SJCRH30 (cell line): ENCODE data around the gene KLHL35. TPM values are rescaled to one million over a fixed set of nuclear protein-coding genes. Genes with fewer than 3 reads are reported as not detected.

ENCODE experiments used
- DNase-seq, 2 experiments: peaks; one replicate each; pipeline ENCODE4 v3.0.0-alpha.2; 2015 to 2020
- H3K27ac ChIP-seq: fragments of 250-450 bp; sonication (Bioruptor Pico); 2 replicates; pipeline ENCODE4 v1.5.1; 2020; ENCODE audit warnings: mild to moderate bottlenecking, moderate library complexity
- H3K27me3 ChIP-seq: fragments of 250-450 bp; sonication (Bioruptor Pico); 2 replicates; pipeline ENCODE4 v1.5.1; 2020; ENCODE audit warnings: mild to moderate bottlenecking, moderate library complexity
- H3K36me3 ChIP-seq: fragments of 250-450 bp; sonication (Bioruptor Pico); 2 replicates; pipeline ENCODE4 v1.5.1; 2020; ENCODE audit warnings: mild to moderate bottlenecking, moderate library complexity
- H3K4me1 ChIP-seq: fragments of 250-450 bp; sonication (Bioruptor Pico); 2 replicates; pipeline ENCODE4 v1.5.1; 2020; ENCODE audit warnings: mild to moderate bottlenecking, moderate library complexity
- H3K4me3 ChIP-seq: fragments of 250-450 bp; sonication (Bioruptor Pico); 2 replicates; pipeline ENCODE4 v1.5.1; 2020; ENCODE audit warnings: mild to moderate bottlenecking, moderate library complexity
- H3K9me3 ChIP-seq: fragments of 250-450 bp; sonication (Bioruptor Pico); replicated peaks from 2 replicates; pipeline ENCODE4 v1.5.1; 2020; ENCODE audit warnings: mild to moderate bottlenecking, moderate library complexity
- total RNA-seq: library from RNA; depleted of rRNA; stranded (reverse); fragments of >200 nt; shearing (Covaris generic); gene quantifications from 2 replicates; pipeline ENCODE4 v1.2.3, GENCODE V29; 2014; rRNA removed

Gene KLHL35, protein sequence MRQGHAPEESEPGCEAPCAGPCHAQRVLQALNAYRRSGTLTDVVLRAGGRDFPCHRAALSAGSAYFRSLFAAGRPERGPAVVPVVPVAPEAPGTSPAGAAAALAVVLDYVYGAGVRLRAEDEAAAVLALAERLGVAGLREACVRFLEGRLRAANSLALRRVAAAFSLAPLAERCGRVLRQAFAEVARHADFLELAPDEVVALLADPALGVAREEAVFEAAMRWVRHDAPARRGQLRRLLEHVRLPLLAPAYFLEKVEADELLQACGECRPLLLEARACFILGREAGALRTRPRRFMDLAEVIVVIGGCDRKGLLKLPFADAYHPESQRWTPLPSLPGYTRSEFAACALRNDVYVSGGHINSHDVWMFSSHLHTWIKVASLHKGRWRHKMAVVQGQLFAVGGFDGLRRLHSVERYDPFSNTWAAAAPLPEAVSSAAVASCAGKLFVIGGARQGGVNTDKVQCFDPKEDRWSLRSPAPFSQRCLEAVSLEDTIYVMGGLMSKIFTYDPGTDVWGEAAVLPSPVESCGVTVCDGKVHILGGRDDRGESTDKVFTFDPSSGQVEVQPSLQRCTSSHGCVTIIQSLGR
- not detected in 2 replicates for total RNA-seq

DNA sequence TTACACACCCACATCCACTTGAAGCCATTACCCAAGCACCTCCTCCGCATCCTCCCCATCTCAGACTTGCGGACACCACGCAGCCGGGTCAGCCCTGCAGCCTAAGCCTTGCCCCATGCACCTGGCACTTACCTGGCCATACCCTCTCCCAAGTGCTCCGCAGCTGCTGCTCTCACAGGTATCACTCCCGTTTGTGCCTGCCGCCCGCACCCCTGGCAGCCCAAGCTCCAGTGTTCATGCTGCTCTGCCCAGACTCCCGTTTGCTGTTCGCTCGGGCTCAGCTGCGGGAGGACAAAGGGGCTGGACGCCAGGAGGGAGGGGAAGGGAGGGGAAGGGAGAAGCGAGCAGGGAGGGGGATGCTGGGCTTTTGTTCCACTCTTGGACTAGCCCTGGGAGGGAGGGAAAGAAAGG lies at the start of gene KLHL35:
TSS of gene KLHL35 (minus strand) at position 293 of the 411 bp plus-strand sequence. CDS start 2,574 bp downstream, outside the sequence.
- H3K27ac ChIP-seq = no peak within 1 kb of the TSS
- no peaks in the 10 kb centered on the region for H3K27me3 ChIP-seq
- no peaks in the 10 kb centered on the region for H3K9me3 ChIP-seq
- no peak for DNase-seq
- no peaks in the 10 kb centered on the region for H3K4me1 ChIP-seq
- H3K4me3 ChIP-seq = no peak within 1 kb of the TSS
- H3K36me3 ChIP-seq = no peaks in the 10 kb centered on the region

DNA sequence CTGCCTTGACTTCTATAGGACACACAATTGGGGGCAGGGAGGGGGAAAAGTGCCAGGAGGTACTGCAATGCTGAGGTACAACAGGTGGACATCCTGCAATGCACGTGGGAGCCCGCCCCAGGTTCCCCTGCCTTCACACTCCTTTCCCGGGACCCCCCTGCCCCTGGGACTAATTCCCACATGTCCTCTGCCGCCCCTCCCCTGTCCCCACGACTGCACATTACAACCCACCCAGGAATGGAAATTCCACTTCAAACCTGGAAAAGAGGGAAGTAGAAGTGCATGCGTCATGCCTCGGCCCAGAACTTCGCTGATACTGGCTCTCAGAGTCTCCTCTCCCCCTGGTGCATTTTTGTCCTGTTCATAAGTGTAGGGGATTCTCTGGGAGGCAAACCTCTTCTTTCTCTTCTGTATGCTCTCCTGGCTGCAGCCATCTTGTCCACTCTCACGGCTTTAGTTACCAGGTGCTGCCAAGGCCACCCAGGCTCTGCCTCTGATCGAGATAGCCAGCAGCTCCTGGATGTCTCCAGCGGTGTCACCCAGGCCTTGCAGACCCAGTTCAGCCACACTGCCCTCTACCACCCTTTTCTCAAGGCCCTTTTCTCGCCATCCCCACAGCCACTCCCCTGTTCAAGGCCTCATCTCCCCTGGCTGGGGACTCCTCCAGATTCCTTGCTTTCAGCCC lies 49.1 kb upstream of the KLHL35 start:
- DNase-seq = no peak
- no peak overlapping the region for H3K4me3 ChIP-seq
- H3K9me3 ChIP-seq = no peaks in the 10 kb centered on the region
- peaks cover under 1% of the 10 kb centered on the region for H3K4me1 ChIP-seq
- H3K27ac ChIP-seq = no peak overlapping the region
- no peaks in the 10 kb centered on the region for H3K36me3 ChIP-seq
- H3K27me3 ChIP-seq = no peaks in the 10 kb centered on the region

DNA sequence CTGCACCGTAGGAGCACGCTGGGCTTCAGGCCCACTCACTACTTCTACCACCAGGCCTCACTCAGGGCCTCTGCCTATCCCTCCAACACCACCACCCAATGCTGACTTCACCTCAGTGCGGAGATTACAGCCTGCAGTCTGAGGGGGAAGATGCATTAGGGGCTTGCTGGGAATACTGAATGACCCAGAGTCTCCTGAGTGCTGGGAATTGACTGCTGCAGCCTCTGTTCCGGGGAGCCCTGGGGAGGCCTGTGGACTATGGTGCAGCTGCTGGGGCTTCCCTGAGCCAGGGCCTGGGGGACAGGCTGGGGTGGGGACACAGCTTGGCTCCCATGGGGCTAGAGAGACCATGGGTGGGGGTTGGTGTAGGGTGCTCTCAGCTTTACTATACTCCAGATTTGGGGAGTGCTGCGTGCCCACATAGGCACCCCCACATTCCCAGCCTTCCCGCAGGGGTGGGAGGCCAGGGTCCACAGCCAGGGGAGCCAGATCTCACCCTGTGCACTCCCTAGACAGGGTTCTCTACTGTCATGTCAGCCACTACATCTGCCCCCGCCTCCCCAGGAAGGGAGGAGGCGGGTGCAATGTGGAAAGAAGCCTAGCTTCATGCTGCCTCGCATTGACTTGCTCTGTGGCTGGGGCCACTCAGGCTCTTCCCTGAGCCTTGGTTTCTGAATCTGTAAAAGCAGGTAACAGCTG lies 48.4 kb upstream of the KLHL35 start:
- DNase-seq = no peak
- H3K4me1 ChIP-seq = peaks cover 6% of the 10 kb centered on the region
- H3K27me3 ChIP-seq = no peaks in the 10 kb centered on the region
- H3K9me3 ChIP-seq = no peaks in the 10 kb centered on the region
- H3K36me3 ChIP-seq = no peaks in the 10 kb centered on the region
- no peak overlapping the region for H3K4me3 ChIP-seq
- H3K27ac ChIP-seq = no peak overlapping the region

DNA sequence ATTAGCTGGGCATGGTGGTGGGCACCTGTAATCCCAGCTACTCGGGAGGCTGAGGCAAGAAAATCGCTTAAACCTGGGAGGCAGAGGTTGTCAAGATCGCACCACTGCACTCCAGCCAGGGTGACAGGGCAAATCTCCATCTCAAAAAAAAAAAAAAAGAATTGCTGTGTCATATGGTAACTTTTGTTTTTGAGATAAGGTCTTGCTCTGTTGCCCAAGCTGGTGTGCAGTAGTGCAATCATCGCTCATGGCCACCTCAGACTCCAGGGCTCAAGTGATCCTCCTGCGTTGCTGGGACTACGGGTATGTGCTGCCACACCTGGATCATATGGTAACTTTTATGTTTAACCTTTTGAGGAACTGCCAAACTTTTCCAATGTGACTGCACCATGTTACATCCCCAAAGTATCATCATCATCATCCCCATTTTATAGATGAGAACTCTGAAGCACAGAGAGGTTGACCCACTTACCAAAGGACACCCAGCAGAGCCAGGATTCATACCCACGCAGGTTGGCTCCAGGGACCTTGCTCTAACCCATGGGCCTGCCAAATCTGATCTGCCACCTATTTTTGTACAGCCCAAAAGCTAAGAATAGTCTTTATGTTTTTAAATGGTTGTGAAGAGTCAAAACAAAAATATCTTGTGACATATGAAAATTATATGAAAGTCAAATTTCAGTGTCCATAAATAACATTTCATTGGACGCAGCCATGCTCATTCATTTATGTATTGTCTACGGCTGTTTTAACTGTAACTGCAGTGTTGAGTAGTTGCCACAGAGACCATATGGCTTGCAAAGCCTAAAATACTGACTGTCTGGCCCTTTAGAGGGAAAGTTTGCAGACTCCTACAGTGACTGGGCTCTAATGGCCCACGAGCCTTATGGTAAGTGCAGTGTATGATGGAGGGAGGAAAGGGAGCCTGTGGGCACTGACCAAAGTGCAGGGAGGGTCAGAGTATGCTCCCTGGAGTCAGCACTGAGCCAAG lies 47.5 kb upstream of the KLHL35 start:
- no peak overlapping the region for H3K27ac ChIP-seq
- no peaks in the 10 kb centered on the region for H3K9me3 ChIP-seq
- H3K4me3 ChIP-seq = no peak overlapping the region
- H3K36me3 ChIP-seq = no peaks in the 10 kb centered on the region
- no peak for DNase-seq
- H3K4me1 ChIP-seq = peaks cover 15% of the 10 kb centered on the region
- H3K27me3 ChIP-seq = no peaks in the 10 kb centered on the region

DNA sequence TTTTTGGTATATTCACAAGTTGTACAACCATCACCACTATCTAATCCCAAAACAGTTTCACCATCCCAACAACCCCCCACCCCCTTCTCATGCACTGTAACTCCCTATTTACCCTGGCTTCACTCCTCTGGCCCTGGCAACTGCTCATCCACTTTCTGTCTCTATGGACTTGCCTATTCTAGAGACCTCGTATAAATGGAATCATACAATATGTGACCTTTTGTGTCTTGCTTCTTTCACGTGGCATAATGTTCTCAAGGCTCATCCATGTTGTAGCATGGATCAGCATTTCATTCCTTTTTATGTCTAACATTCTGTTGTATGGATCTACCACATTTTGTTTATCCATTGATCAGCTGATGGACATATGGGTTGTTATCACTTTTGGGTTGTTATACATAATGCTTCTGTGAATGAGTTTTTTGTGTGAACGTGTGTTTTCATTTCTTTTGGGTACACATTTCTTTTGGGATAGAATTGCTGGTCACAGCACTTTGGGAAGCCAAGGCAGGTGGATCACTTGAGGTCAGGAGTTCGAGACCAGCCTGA lies 46.7 kb upstream of the KLHL35 start:
- H3K27ac ChIP-seq = no peak overlapping the region
- H3K36me3 ChIP-seq = no peaks in the 10 kb centered on the region
- no peak overlapping the region for H3K4me3 ChIP-seq
- H3K9me3 ChIP-seq = no peaks in the 10 kb centered on the region
- no peaks in the 10 kb centered on the region for H3K27me3 ChIP-seq
- no peak for DNase-seq
- peaks cover 19% of the 10 kb centered on the region for H3K4me1 ChIP-seq

DNA sequence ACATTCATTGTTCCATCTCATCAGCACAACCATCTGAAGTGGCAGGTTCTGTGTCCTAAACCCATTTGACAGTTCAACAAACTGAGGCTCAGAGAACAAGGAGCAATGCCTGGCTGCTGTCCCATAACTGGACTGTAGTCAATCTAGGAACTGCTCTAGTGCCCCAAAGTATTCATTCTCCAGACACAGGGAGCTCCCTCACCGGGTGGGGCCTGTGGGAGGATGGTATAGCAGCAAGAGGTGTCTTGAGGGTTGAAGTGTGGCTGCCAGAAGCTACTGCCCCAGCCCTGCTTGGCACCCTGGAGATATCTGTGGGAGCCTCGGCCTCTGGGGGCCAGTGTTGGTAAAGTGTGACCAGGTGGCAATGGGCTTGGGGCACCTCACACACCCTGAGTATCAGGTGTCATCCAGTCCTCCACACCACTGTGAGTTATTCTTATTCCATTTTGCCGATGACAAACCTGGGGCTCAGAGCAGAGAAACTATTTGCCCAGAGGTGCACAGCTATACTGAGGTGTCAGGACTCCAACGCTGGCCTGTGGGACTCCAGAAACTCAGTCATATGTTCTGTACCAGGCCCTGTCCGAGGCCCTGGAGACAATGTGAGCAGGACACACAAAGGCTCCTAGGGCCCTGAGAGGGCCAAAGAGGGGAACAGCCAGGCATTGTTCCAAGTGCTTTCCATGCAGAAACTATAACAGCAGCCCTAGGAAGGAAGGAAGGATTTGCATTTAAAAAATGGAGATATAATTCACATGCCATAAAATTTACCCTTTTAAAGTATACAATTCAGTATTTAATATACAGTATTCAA lies 46.0 kb upstream of the KLHL35 start:
- H3K4me3 ChIP-seq = no peak overlapping the region
- H3K9me3 ChIP-seq = no peaks in the 10 kb centered on the region
- DNase-seq = peak in 1 of 2 experiments; percentile 27
- no peaks in the 10 kb centered on the region for H3K36me3 ChIP-seq
- no peaks in the 10 kb centered on the region for H3K27me3 ChIP-seq
- no peak overlapping the region for H3K27ac ChIP-seq
- peaks cover 19% of the 10 kb centered on the region for H3K4me1 ChIP-seq

DNA sequence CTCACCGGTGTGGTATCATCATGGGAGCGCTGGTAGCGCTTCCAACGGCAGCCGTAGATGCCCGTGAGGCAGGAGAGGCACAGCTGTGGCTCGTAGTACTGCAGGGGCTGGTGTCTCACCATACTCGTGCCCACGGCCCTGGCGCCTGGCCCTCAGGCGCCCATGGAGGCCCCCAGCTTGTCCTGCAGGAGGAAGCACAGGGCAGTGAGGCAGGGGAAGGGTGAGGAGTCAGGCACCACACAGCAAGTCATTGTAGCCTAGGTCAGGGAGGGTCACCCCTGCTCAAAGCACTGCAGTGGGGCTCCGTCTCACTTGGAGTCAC lies 44.6 kb upstream of the KLHL35 start:
- Histone ChIP-seq H3K4me1 (peaks cover 19% of the 10 kb centered on the region), H3K27ac (no peak overlapping the region), H3K36me3 (no peaks in the 10 kb centered on the region), H3K9me3 (no peaks in the 10 kb centered on the region), H3K27me3 (no peaks in the 10 kb centered on the region), H3K4me3 (no peak overlapping the region)
- no peak for DNase-seq

DNA sequence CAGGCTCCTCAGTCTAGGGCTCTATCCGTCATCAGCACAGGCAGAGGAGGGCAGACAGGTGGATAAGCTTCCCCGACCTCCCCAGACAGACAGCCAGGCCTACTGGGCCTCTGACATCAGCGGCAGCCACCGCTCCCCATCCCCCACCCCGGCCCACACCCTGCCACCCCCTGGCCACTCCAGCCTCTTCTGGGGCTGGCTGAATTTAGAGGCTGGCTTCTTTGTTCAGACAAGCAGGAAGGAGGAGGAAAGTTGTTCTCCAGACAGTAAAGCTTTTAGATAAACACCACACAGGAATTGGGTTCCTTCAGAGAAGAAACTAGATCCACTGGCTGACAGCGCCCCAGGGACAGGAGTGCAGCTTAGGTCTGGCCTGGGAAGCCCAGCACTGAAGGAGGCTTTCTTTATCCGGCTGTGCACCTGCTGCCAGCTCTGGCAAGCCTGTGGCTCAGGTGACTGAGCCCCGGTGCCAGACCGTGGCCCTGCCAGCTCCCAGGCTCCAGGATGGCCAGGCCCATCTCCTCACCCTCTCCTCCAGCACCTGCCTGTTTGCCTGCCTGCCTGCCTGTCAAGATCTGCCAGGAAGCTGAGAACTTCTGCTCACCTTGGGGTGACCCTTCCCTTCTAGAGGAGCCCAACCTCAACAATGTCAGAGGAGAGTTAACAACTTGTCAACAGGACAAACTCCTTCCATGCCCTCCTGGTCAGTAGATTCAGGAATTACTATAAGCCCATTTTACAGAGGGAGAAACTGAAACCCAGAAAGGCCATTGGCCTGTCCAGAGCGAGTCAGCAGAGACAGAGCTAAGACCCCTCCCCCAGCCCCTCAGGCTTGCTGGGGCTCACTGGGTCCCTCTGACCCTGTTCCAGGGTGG lies 44.0 kb upstream of the KLHL35 start:
- DNase-seq = peak; percentile 50 to 65
- H3K27ac ChIP-seq = peak overlapping the region; percentile 26; the same call in 1 of the 2 replicates
- peaks cover 19% of the 10 kb centered on the region for H3K4me1 ChIP-seq
- H3K9me3 ChIP-seq = no peaks in the 10 kb centered on the region
- no peaks in the 10 kb centered on the region for H3K27me3 ChIP-seq
- no peak overlapping the region for H3K4me3 ChIP-seq
- H3K36me3 ChIP-seq = no peaks in the 10 kb centered on the region

DNA sequence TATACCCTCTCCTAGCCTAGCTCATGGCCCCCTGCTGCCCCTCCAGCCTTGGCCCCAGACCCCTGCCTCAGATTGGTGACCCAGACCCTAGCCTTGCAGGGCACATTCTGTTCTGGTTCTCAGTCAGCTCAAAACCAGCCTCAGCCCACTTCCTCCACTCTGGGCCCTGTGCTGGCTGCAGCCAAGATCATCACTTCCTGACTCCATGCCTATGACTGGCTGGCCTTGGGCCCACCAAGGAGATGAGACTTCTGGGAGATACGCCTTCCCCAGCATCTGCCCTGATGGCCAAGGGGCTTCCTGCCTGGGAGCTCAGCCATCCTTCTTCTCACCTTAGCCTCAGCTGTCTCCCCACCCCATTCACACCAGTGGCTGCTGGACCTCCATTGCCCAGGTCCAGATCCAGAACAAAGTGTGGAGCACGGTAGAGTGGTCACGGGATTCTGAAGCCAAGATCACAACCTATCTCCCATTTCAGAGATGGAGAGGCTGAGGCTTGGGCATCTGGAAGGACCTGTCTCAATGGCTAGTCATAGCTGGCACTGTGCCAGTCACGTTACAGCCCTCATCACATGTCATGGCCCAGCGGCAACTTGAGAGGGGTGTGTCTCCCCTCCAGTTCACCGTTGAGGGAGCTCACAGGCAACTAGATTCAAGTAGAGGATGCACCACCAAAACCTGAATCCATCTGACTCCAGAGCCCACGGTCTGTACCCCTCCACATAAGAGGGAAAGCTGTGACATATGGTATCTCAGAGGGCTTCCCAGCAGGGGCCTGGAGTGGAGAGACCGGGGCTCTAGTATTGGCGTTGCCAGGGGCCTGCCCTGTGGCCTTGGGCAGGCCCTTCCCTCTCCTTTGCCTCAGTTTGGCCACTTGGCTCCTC lies 43.0 kb upstream of the KLHL35 start:
- Histone ChIP-seq H3K27ac (peak overlapping the region; percentile 26), H3K27me3 (no peaks in the 10 kb centered on the region), H3K36me3 (no peaks in the 10 kb centered on the region), H3K9me3 (no peaks in the 10 kb centered on the region), H3K4me1 (peaks cover 19% of the 10 kb centered on the region), H3K4me3 (no peak overlapping the region)
- DNase-seq = peak; percentile 52 to 69

DNA sequence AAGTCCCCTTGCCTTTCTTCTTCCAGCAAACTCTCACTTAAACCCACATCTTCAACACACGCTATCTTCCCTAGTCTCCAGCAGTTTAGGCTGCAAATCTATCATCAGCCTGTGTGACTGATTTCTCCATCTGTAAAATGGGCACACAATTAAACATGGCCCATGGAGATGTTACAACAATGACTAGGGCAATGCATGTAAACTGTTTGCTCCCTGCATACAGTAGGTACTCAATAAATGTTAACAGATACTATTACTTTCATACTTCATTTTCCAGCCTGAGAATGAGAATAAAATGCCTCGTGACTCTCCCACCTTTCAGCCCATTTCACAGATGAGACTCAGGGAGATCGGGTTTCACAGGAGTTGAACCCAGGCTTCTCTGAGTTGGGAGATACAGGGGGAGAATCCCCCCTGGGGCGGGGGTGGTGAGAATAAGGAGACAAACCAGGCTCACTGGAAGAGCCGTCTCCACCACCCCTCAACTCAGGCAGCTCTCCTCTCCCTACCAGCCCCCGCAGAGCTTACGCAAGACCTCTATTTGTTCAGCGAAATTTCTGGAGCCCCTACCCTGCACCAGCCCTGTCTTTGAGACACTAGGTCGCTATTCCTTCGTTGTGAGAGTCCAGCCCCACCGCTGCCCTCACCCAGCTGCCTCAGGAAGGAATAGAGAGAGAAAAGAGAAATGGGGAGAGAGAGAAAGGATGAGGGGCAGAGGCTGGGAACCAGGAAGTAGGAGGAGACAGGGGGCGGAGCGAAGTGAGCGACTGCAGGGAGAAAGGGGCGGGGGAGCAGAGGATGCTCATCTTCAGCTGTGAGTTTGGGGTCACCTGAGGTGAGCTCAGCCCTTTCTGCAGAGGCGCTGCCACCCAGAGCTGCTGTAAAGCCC lies 42.1 kb upstream of the KLHL35 start:
- Histone ChIP-seq H3K4me3 (no peak overlapping the region), H3K27me3 (no peaks in the 10 kb centered on the region), H3K9me3 (no peaks in the 10 kb centered on the region), H3K36me3 (no peaks in the 10 kb centered on the region), H3K4me1 (peaks cover 19% of the 10 kb centered on the region), H3K27ac (peak overlapping the region; percentile 7; the same call in 1 of the 2 replicates)
- DNase-seq = peak; percentile 82 to 83

DNA sequence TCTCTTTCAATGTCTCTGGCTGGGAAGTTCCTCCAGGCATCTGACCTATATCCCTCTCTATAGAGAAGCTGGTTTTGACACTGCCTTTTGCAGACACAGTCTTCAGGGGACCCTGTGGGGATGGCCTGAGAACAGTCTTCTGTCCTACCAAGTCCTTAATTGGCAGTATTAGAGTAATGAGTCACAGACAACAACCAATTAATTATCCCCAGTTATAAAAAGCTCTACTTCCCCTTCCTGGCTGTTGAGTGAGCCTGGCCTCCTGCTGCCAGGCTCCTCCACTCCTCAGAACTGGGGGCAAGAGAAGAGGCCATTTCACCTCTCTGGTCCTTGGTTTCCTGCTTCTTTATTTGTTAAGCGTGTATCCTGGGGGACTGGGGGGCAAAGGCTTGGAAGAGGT lies 41.2 kb upstream of the KLHL35 start:
- Histone ChIP-seq H3K36me3 (no peaks in the 10 kb centered on the region), H3K27ac (no peak overlapping the region), H3K4me3 (no peak overlapping the region), H3K9me3 (no peaks in the 10 kb centered on the region), H3K27me3 (no peaks in the 10 kb centered on the region), H3K4me1 (peaks cover 19% of the 10 kb centered on the region)
- DNase-seq = no peak
